Sigmoid colon (tissue), 7 donors: ENCODE results near the gene METAP1. TPM values are rescaled to one million over a fixed set of nuclear protein-coding genes. Genes with fewer than 3 reads are reported as not detected.
"Not testable (repeated sequence)": the region's sequence is repeated elsewhere in the genome, so short reads cannot be mapped to it uniquely, and the experiment has no call there.

Experiments
- DNase-seq: peaks from one replicate; pipeline ENCODE4 v3.0.0-alpha.2; 2019
- H3K27ac ChIP-seq, 4 donors: fragments of 200-600 bp; sonication (generic); one replicate each; pipeline ENCODE4 v1.5.1; 2016 to 2019; ENCODE audit warnings: mild to moderate bottlenecking in 1 of 4
- H3K27me3 ChIP-seq, 3 donors: fragments of 200-600 bp; sonication (generic); one replicate each; pipeline ENCODE4 v1.5.1; 2019; ENCODE audit warnings: mild to moderate bottlenecking in 1 of 3
- H3K36me3 ChIP-seq, 4 donors: fragments of 200-600 bp; sonication (generic); one replicate each; pipeline ENCODE4 v1.5.1; 2016 to 2019
- H3K4me1 ChIP-seq, 4 donors: fragments of 200-600 bp; sonication (generic); one replicate each; pipeline ENCODE4 v1.5.1; 2017 to 2019
- H3K4me3 ChIP-seq, 4 donors: fragments of 200-600 bp; sonication (generic); one replicate each; pipeline ENCODE4 v1.5.1; 2017 to 2019; ENCODE audit warnings: mild to moderate bottlenecking in 2 of 4, moderate library complexity in 1 of 4
- H3K9me3 ChIP-seq, 4 donors: fragments of 200-600 bp in 3 of 4; sonication (generic) in 3 of 4; one replicate each; pipeline versions ENCODE4 v1.5.1 to v1.6.1; 2013 to 2019
- CTCF ChIP-seq, 4 experiments: fragments of 450-650 bp in 3 of 4; fragments of 200-600 bp in 1 of 4; IDR thresholded peaks; one replicate each; pipeline ENCODE4 v1.5.1; 2016 to 2019; ENCODE audit warnings: antibody characterized with exemption in 4 of 4, mild to moderate bottlenecking in 3 of 4, moderate library complexity in 2 of 4
- EP300 ChIP-seq, 4 donors: sonication (generic); formaldehyde crosslinking; IDR thresholded peaks; one replicate each; pipeline ENCODE4 v1.6.1; 2017; ENCODE audit warnings: antibody characterized with exemption in 4 of 4
- POLR2A ChIP-seq, 2 donors: fragments of 450-650 bp; IDR thresholded peaks; one replicate each; pipeline ENCODE4 v1.6.1; 2016; ENCODE audit warnings: antibody characterized with exemption in 2 of 2, mild to moderate bottlenecking in 2 of 2, moderate library complexity in 2 of 2
- POLR2AphosphoS5 ChIP-seq, 4 donors: sonication (generic); formaldehyde crosslinking; IDR thresholded peaks; one replicate each; pipeline ENCODE4 v1.6.1; 2017; ENCODE audit warnings: antibody characterized with exemption in 4 of 4
- WGBS, 2 donors: extraction: QIAGEN DNeasy Blood & Tissue Kit; methylation state at CpG; one replicate each; pipeline ENCODE4 v1.1.7; 2013; 5-methylcytosine and 5-hydroxymethylcytosine counted together
- intact Hi-C: fragments of 100-400 bp; cut with DNase I; formaldehyde crosslinking; loops from one replicate; pipeline ENCODE4 v1.15.1; 2023
- polyA plus RNA-seq, 3 donors: library from polyadenylated mRNA; stranded (reverse); fragments of 200-250 nt; gene quantifications; one replicate each; pipeline ENCODE4 v1.2.3, GENCODE V29; 2013
- total RNA-seq, 4 donors: library from RNA; depleted of rRNA; stranded (reverse); fragments of >200 nt; gene quantifications; one replicate each; pipeline ENCODE4 v1.1.0, GENCODE V29; 2016
- donor health status: healthy with polysubstance abuse.
- donor health status: Bipolar disorder and iron deficiency.
- donor health status: healthy.

Gene METAP1
- total and polyA plus RNA-seq, 7 donors: 34.2 to 56.0 (median 48.6) TPM

- intact Hi-C loops: loop anchor here (1.0 to 2.0 kb wide), 2 partner anchors 94 to 859 kb away; partner anchors contain the start of gene DNAJB14
- no peak for TF ChIP-seq POLR2A (IDR thresholded peaks at IDR 0.05)
- TF ChIP-seq CTCF (IDR thresholded peaks at IDR 0.05): no peak
- TF ChIP-seq EP300 (IDR thresholded peaks at IDR 0.05): peak in 1 of 4 donors; percentile 11
- peak in 2 of 4 donors; percentile 30 to 43 for TF ChIP-seq POLR2AphosphoS5 (IDR thresholded peaks at IDR 0.05)
- no peaks in the 10 kb centered on the region for H3K9me3 ChIP-seq
- H3K27me3 ChIP-seq: no peaks in the 10 kb centered on the region
- H3K4me3 ChIP-seq: peak overlapping the region; percentile 73 to 89 (median 84)
- H3K4me1 ChIP-seq: peaks cover 0 to 52% (median 40%) of the 10 kb centered on the region in 4 donors
- H3K36me3 ChIP-seq: peaks cover 4 to 24% (median 17%) of the 10 kb centered on the region in 4 donors
- WGBS, 2 donors: 1 to 2% methylated on average over 15 of the region's 15 CpGs
- DNase-seq: peak; percentile 95
- peak overlapping the region; percentile 91 to 98 (median 97) for H3K27ac ChIP-seq
Observed at GRCh38 chr4:99088023-99088449, 92.5 kb downstream of the METAP1 start.

GRCh38 chr4:99088481-99089365 is 93.2 kb downstream of the METAP1 start, which contains the start of gene ADH5:
Gene ADH5 (minus strand): TSS chr4:99088788. CDS start chr4:99088700, 88 bp downstream.
- TF ChIP-seq CTCF (IDR thresholded peaks at IDR 0.05) (no peak), EP300 (IDR thresholded peaks at IDR 0.05) (no peak), POLR2A (IDR thresholded peaks at IDR 0.05) (peak; percentile 94 to 97), POLR2AphosphoS5 (IDR thresholded peaks at IDR 0.05) (peak; percentile 93 to 99 (median 98))
- H3K27ac ChIP-seq: peak within 1 kb of the TSS; percentile 91 to 98 (median 97)
- peak; percentile 96 for DNase-seq
- H3K36me3 ChIP-seq: peaks cover 4 to 18% (median 14%) of the 10 kb centered on the region in 4 donors
- peak within 1 kb of the TSS; percentile 73 to 89 (median 84) for H3K4me3 ChIP-seq
- no peaks in the 10 kb centered on the region for H3K9me3 ChIP-seq
- WGBS, 2 donors: 1% methylated on average over 53 of the region's 53 CpGs
- H3K4me1 ChIP-seq: peaks cover 0 to 50% (median 38%) of the 10 kb centered on the region in 4 donors
- no peaks in the 10 kb centered on the region for H3K27me3 ChIP-seq
- intact Hi-C loops: loop anchor here (1.0 to 2.0 kb wide), 2 partner anchors 94 to 858 kb away; partner anchors contain the start of gene DNAJB14

- peak overlapping the region; percentile 73 to 89 (median 84) for H3K4me3 ChIP-seq
- peak overlapping the region; percentile 91 to 98 (median 97) for H3K27ac ChIP-seq
- TF ChIP-seq POLR2A (IDR thresholded peaks at IDR 0.05) (no peak), POLR2AphosphoS5 (IDR thresholded peaks at IDR 0.05) (no peak), EP300 (IDR thresholded peaks at IDR 0.05) (no peak), CTCF (IDR thresholded peaks at IDR 0.05) (no peak)
- intact Hi-C loops: loop anchor here (5.0 kb wide), 1 partner anchor 33 kb away; no protein-coding TSS in a partner anchor
- DNase-seq: no peak
- H3K9me3 ChIP-seq: no peaks in the 10 kb centered on the region
- no peaks in the 10 kb centered on the region for H3K27me3 ChIP-seq
- WGBS, 2 donors: 24 to 58% methylated on average over 2 of the region's 2 CpGs
- no peaks in the 10 kb centered on the region for H3K36me3 ChIP-seq
- H3K4me1 ChIP-seq: peaks cover 0 to 40% (median 33%) of the 10 kb centered on the region in 4 donors
Observed at GRCh38 chr4:99090481-99091215, 95.1 kb downstream of the METAP1 start.

GRCh38 chr4:99091216-99091575 is 95.7 kb downstream of the METAP1 start:
- no peak for DNase-seq
- 8 to 48% methylated on average over 2 of the region's 2 CpGs for WGBS, 2 donors

GRCh38 chr4:99091841-99092240 is 96.3 kb downstream of the METAP1 start:
- H3K27ac ChIP-seq: peak overlapping the region in 3 of 4 donors; percentile 91 to 98 (median 98)

More at GRCh38 chr4:99091216-99091575, 95.7 kb downstream of the METAP1 start:
- H3K36me3 ChIP-seq: no peaks in the 10 kb centered on the region
- TF ChIP-seq CTCF (IDR thresholded peaks at IDR 0.05) (no peak), POLR2A (IDR thresholded peaks at IDR 0.05) (no peak), POLR2AphosphoS5 (IDR thresholded peaks at IDR 0.05) (no peak), EP300 (IDR thresholded peaks at IDR 0.05) (no peak)
- H3K27me3 ChIP-seq: no peaks in the 10 kb centered on the region
- intact Hi-C loops: loop anchor here (5.0 kb wide), 1 partner anchor 34 kb away; no protein-coding TSS in a partner anchor
- H3K4me3 ChIP-seq: peak overlapping the region in 2 of 4 donors; percentile 84 to 89
- peaks cover 0 to 35% (median 29%) of the 10 kb centered on the region in 4 donors for H3K4me1 ChIP-seq
- H3K27ac ChIP-seq: peak overlapping the region; percentile 91 to 98 (median 97)
- no peaks in the 10 kb centered on the region for H3K9me3 ChIP-seq

More at GRCh38 chr4:99091841-99092240, 96.3 kb downstream of the METAP1 start:
- intact Hi-C loops: loop anchor here (5.0 kb wide), 1 partner anchor 35 kb away; no protein-coding TSS in a partner anchor
- H3K36me3 ChIP-seq, H3K4me3 ChIP-seq, H3K27me3 ChIP-seq, H3K9me3 ChIP-seq, DNase-seq: not testable (repeated sequence)
- WGBS, 2 donors: 70 to 91% methylated on average over 2 of the region's 2 CpGs
- peaks cover 0 to 28% (median 23%) of the 10 kb centered on the region in 4 donors for H3K4me1 ChIP-seq
